ENCODE results near the gene ACOT7. TPM values are rescaled to one million over a fixed set of nuclear protein-coding genes. Genes with fewer than 3 reads are reported as not detected.

Gene ACOT7
- total RNA-seq, 1 experiment from 2014 or later: 120 TPM

DNA sequence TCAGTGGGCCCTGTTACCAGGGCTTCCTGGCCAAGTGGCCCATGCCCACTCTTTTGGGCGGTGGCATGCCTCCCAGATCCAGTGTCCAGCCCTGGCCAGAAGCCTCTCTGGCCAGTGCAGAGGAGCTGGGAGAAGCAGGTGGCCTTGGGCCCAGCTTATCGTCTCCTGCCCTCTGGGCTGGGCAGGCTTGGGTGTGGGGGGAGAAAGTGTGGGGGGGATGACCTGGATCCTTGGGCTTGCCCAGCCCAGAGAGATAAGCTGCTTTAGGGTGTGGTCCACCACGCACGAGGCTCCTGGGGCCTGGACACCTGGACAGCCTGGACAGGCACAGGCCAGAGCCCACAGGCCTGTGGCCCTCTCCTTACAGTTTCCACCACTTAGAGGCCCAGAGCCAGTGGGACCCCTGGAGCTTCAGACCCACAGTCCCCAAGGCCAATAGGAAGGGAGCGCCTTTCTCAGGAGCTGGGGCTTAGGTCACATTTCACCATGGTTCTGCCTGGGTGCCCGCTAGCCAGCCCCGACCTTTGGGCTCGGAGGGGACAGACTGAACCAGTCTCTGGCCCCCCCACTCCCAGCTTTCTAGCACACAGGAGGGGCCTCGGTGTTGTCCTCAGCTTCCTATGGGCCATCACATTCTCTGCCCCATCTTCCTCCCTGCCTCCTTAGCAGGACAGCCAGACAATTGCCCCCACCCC lies 32.9 kb upstream of the ACOT7 start:
- CTCF ChIA-PET: interaction anchor here (0.5 to 1.6 kb wide), 4 partner anchors 11 to 180 kb away, joined by 4 to 35 read pairs (median 8); partner anchors contain the start of gene ACOT7
- intact Hi-C loops (cut with micrococcal nuclease; ENCODE audit: unreplicated experiment): no loop called here
- no TSS peak for BruUV-seq (replicated peaks)

GRCh38 chr1:6425658-6426057 lies 32.1 kb upstream of the ACOT7 start:
- H3K4me1 ChIP-seq (ENCODE audit: control insufficient read depth, insufficient read depth, low read length): peaks cover 26% of the 10 kb centered on the region
- H3K36me3 ChIP-seq (ENCODE audit: control insufficient read depth, insufficient read depth, low read length): no peaks in the 10 kb centered on the region; the same call in 1 of the 2 replicates
- no peak overlapping the region for H3K27ac ChIP-seq (ENCODE audit: low read length)
- BruUV-seq (replicated peaks): no TSS peak
- no peak overlapping the region for H3K4me3 ChIP-seq (ENCODE audit: low read depth in 2 of 2, low read length in 2 of 2)
- H3K9me3 ChIP-seq (ENCODE audit: control insufficient read depth, insufficient read depth, low read depth, low read length): no peaks in the 10 kb centered on the region
- ATAC-seq: no peak
- intact Hi-C loops (cut with micrococcal nuclease; ENCODE audit: unreplicated experiment) (no loop called here), in situ Hi-C loops (cut with HindIII; ENCODE audit: low pct_unique_long_range_greater_than_20kb, low sequenced_read_pairs) (no loop called here)
- DNase-seq (ENCODE audit: low read depth, low spot score): no peak
- CTCF ChIA-PET: interaction anchor here (0.6 to 1.6 kb wide), 3 partner anchors 12 to 79 kb away, joined by 3 to 35 read pairs (median 9); no protein-coding TSS in a partner anchor
- no peak for TF ChIP-seq POLR2AphosphoS5 (IDR thresholded peaks at IDR 0.05; ENCODE audit: low read depth, low read length)
- no peak for TF ChIP-seq TCF7L2 (IDR thresholded peaks at IDR 0.05; ENCODE audit: low read depth, low read length)
- TF ChIP-seq, protein P1, sequence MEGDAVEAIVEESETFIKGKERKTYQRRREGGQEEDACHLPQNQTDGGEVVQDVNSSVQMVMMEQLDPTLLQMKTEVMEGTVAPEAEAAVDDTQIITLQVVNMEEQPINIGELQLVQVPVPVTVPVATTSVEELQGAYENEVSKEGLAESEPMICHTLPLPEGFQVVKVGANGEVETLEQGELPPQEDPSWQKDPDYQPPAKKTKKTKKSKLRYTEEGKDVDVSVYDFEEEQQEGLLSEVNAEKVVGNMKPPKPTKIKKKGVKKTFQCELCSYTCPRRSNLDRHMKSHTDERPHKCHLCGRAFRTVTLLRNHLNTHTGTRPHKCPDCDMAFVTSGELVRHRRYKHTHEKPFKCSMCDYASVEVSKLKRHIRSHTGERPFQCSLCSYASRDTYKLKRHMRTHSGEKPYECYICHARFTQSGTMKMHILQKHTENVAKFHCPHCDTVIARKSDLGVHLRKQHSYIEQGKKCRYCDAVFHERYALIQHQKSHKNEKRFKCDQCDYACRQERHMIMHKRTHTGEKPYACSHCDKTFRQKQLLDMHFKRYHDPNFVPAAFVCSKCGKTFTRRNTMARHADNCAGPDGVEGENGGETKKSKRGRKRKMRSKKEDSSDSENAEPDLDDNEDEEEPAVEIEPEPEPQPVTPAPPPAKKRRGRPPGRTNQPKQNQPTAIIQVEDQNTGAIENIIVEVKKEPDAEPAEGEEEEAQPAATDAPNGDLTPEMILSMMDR (IDR thresholded peaks at IDR 0.05): no peak
- no peak for TF ChIP-seq SIN3A (IDR thresholded peaks at IDR 0.05; ENCODE audit: borderline replicate concordance, insufficient read depth, low read depth, low read length)
- TF ChIP-seq REST (IDR thresholded peaks at IDR 0.05; ENCODE audit: insufficient read depth in 1 of 2, low read depth in 2 of 2, low read length in 1 of 2): no peak
- H3K27me3 ChIP-seq (ENCODE audit: control insufficient read depth, insufficient read depth, low read length): no peaks in the 10 kb centered on the region
- POLR2A ChIA-PET: interaction anchor here (1.1 kb wide), 1 partner anchor 59 kb away, joined by 3 read pairs; no protein-coding TSS in a partner anchor

More for the DNA sequence above, 32.9 kb upstream of the ACOT7 start:
- ATAC-seq: no peak
- DNase-seq (ENCODE audit: low read depth, low spot score): no peak
- no peak overlapping the region for H3K27ac ChIP-seq (ENCODE audit: low read length)
- H3K4me1 ChIP-seq (ENCODE audit: control insufficient read depth, insufficient read depth, low read length): peaks cover 26% of the 10 kb centered on the region
- TF ChIP-seq SIN3A (IDR thresholded peaks at IDR 0.05; ENCODE audit: borderline replicate concordance, insufficient read depth, low read depth, low read length) (no peak), TCF7L2 (IDR thresholded peaks at IDR 0.05; ENCODE audit: low read depth, low read length) (no peak), POLR2AphosphoS5 (IDR thresholded peaks at IDR 0.05; ENCODE audit: low read depth, low read length) (no peak), REST (IDR thresholded peaks at IDR 0.05; ENCODE audit: insufficient read depth in 1 of 2, low read depth in 2 of 2, low read length in 1 of 2) (no peak)
- TF ChIP-seq, protein P1 (IDR thresholded peaks at IDR 0.05): no peak
- H3K4me3 ChIP-seq (ENCODE audit: low read depth in 2 of 2, low read length in 2 of 2): no peak overlapping the region
- H3K36me3 ChIP-seq (ENCODE audit: control insufficient read depth, insufficient read depth, low read length): no peaks in the 10 kb centered on the region; the same call in 1 of the 2 replicates
- POLR2A ChIA-PET: interaction anchor here (1.1 kb wide), 1 partner anchor 60 kb away, joined by 3 read pairs; no protein-coding TSS in a partner anchor
- H3K9me3 ChIP-seq (ENCODE audit: control insufficient read depth, insufficient read depth, low read depth, low read length): no peaks in the 10 kb centered on the region
- in situ Hi-C loops (cut with HindIII; ENCODE audit: low pct_unique_long_range_greater_than_20kb, low sequenced_read_pairs): no loop called here
- no peaks in the 10 kb centered on the region for H3K27me3 ChIP-seq (ENCODE audit: control insufficient read depth, insufficient read depth, low read length)

All from Panc1 (cell line).